HG03045 (cell line): ENCODE measurements around the gene CCDC127.

Source experiments
- ATAC-seq: cut with Tn5 transposase; IDR thresholded peaks from one replicate; pipeline ENCODE4 v1.9.1; 2021; ENCODE audit warnings: mild to moderate bottlenecking, moderate library complexity; ENCODE audit not compliant: unreplicated experiment

CCDC127 gene

DNA sequence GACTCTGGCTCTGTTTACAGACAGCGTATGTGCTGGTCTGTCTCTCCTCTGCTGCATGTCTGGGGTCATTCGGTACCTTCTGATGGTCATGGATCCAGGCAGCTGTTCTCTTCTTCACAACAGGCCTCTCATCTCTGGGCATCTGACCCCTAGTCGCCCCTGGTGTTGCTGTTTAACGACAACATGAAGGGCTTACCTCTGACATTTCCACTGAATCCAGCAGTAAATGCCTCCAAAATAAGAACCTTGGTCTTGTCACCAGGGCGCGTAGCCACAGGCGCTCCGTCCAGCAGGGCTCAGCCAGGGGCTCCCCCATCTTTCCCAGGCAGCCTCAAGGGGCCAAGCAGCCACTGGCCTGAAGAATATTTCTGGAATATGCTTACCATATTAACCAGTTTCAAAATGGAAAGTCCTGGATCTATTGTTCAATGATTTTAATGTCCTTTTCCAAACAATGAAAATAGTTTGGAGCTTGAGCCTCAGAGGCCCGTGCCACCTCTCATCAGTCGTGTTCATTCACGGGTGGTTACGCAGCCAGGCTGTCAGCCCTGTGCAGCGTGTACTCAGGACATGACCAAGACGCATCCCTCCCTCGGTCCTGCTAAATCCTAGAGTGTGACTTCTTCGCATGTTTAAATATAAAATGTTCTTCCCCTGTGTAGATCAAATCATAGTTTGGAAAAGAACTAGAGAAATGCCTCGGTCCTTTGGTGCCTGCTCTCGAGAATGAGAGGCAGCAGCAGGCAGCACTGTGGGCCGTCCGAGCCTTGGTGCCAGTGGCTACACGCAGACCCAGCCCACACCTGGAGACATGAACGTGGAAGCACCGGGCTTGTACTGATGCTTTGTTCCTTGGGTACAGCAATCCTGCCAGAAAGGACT, 56.8 kb downstream of the CCDC127 start:
- no peak for ATAC-seq

DNA sequence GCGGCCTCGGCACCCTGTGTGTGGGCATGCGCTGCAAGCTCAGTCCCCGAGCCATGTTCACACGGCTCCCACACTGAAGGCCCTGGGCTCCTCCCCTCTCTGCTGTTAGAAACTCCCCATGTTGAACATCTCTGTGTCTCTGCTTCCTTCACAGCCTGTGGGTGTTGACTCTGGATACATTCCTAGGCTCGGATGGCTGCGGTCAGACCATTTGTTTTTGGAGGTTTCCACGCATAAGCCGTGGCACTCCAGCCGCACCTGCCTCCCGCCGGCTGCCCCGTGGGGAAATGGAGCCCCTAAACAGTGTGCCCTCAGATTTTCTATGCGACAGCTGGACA, 57.8 kb downstream of the CCDC127 start:
- no peak for ATAC-seq

DNA sequence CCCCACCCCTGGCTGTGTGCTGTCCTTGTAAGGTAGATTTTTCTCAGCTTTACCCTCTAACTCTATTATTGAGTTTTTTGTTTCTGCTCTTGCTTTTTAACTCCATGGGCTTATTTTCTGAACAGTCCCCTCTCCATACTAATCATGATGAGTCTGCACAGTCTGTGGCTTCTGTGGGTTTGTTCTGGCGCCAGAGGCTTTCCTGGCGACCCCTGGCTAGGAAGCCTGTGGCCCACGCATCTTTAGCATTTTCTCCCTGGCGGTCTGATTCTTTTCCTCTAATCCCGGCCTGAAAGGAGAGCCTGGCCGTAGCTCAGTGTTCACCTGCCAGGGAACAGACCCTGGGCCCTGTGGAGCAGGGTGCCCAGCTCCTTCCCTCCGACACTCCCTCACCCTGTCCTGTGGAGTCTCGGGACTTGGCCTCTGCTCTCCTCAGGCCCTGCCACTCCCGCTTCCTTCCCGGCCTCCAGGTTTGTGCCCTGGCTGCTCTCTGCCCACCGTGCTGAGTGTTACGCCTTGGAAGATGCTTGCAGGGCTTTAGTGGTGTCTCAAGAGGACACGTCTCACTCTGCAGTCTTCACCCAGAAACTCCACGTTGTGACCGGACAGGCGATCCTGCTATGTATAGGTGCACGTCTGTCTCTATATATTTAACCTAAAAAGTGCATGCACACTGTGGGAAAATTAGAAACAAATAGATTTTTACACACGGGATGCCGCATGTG, 58.3 kb downstream of the CCDC127 start:
- no peak for ATAC-seq

DNA sequence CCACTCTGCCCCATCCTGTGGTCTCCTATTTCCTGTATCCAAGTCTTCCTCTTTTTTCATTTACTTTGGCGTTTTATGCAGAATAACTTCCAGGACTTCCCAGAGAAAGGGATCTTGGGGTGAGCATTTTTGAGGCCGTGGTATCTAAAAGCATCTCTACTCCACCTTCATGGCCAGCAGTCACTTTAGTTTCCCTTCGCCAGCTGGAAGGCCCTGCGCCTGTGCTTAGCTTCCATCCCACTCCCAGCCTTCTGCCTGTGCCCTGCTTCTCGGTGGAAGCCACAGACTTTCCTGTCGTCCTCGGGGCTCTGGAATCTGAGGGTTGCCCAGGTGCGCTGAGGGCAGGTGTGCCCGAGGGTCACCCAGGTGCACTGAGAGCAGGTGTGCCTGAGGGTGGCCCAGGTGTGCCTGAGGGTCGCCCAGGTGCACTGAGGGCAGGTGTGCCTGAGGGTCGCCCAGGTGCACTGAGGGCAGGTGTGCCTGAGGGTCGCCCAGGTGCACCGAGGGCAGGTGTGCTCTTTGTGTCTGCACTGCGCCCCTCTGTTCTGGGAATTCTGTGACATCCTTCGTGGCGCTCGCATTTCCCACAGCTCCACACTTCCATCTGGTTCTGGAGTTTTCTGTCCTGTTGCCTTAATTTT, 59.0 kb downstream of the CCDC127 start:
- ATAC-seq = no peak

DNA sequence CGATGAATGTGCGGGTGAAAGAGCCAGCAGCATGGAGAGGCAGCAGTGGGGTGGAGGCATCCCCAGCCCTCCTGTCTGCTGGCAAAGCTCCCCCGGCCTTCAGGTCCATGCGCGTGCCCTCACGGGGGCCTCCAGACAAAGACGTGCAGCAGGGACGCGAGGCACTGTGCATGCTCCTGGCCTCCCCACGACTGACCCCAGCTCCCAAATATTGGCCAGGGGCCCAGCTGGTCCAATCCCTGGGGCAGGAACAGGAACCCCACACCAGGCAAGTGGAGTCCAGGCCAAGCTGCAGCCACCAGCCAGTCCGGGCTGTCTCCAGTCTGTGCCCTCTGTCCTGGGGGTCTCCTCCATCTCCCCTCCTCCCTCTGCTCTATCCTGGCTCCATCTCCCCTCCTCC, 60.2 kb downstream of the CCDC127 start:
- ATAC-seq = no peak

DNA sequence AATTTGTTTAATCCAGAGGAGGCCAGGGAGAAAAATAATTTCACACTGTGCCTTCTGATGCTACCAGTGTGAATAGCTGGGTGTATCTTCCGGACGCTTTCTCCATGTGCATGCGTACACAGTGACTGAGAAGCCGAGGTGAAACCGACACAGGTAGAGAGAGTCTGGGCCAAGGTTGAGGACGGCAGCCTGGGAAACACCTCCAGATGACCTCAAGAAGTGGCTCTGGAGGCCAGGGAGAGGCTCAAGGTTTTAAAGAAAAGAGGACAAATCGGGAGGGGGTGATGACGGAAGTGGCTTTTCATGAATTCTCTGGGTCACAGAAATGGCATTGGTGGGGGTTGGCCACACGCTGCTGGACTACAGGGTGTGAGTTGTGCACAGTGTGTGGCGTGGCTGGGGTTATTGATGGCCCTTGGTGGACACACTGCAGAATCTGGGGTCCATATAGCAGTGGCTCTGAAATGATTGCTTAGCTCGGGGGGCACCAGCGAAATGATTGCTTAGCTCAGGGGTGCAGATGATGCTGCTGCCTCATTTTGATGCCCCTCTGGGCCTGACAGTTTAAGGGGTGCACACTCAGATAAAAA, 60.7 kb downstream of the CCDC127 start:
- no peak for ATAC-seq

DNA sequence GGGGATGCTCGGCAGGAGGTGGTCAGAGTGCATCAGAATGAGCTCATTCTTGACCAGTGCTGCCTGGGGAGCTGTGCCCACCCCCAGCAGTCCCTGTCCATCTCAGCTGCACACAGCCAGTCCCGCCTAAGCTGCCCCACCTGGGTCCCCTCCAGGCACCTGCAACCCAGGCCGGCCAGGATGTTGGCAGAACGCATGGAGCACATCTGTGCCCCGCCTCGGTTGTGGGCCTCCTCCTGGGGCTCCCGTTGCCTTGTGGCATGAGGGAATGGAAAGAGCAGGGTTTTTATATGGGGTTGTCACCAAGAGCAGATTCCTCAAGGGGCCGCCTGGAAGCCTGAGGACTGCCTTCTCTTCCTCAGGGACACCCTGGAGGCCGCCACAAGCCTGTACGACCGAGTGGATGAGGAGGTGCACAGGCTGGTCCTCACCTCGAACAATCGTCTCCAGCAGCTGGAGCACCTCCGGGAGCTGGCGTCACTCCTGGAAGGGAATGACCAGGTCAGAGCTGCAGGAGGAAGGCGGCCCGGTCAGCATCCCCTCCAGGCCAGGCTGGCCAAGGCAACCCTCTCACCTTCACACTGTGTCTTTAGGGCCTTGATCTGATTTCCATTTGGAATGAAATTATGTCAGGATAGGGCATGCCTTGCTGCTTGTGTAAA, 61.4 kb downstream of the CCDC127 start:
- no peak for ATAC-seq

DNA sequence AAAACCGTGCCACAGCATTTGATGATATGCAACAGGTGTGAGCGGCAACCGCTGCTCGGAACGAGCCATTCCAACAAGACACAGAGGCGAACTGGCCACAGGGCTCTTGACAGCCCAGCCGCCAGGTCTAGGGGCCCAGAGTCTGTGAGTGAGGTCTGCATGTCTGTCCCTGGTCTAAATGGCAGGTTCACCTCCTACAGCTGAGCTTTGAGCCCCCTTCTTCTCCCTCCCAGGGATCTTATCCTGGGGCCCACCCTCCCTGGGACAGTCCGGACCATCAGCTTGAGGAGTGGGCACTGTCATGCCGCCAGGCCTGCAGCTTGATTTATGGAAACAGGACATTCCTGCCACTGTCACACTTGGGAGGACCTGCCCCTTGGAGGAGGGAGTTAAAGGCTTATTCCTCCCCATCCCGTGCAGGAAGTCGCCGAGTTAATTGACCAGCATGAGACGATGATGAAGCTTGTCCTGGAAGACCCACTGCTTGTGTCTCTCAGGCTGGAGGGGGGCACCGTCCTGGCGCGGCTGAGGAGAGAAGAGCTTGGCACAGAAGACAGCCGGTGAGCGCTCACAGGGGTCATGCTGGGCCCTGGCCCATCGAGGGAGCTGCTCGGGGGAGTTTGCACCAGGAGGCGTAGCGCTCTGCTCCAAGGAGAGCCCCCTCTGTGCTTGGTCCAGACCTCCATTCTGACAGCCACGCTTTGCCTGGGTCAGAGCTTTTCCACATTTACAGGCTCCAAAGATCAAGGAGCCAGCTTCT, 62.1 kb downstream of the CCDC127 start:
- ATAC-seq = no peak

DNA sequence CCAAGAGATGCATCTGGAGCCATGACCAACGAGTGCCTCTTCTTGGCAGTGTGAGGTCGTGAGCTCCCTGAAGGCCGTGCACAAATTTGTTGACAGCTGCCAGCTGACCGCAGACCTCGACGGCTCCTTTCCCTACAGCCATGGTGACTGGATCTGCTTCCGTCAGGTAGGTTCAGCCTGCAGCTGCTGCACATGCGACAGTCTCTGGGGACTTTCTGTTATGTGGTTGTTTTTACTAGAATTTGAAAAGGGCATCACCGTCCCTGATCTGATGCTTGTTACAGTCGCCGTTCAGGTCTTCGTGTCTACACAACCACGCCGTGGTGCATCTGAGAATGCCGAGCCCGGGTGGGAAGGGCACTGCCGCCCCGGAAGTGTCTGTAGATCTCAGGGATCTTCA, 63.1 kb downstream of the CCDC127 start:
- ATAC-seq = no peak

DNA sequence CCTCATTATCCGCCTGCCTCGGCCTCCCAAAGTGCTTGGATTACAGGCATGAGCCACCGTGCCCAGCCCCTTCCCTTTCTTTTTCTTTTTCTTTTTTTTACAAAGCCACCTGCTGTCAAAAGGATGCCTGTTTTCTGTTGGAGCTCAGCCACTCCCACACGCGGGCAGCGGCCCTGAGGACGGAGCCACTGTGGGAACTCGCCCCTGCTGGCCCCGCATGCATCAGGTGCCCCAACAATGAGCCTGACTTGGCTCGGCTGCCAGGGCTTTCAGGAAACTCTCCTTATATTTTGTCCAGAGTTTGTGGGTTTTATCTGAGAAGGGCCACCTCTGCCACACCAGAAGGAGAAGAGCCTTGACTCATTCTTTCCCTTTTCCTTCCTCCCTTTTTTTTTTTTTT, 63.7 kb downstream of the CCDC127 start:
- no peak for ATAC-seq

DNA sequence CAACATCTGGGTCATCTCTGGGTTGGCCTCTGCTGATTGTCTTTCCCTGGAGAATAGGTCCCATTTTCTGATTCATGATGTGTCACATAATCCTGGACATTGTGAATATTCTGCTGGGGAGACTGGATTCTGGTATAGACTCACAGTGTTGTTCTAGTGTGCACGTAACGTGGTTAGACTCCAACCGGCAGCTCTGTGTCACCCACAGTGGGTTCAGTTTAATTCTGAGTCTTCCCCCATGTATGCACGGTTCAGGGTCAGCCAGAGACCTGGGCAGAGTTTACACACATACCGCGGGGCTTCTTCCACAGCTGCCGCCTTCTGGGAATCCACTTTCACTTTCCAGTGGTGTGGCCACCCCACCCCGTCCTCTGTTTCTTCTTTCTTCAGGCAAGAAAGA, 64.7 kb downstream of the CCDC127 start:
- ATAC-seq = no peak

DNA sequence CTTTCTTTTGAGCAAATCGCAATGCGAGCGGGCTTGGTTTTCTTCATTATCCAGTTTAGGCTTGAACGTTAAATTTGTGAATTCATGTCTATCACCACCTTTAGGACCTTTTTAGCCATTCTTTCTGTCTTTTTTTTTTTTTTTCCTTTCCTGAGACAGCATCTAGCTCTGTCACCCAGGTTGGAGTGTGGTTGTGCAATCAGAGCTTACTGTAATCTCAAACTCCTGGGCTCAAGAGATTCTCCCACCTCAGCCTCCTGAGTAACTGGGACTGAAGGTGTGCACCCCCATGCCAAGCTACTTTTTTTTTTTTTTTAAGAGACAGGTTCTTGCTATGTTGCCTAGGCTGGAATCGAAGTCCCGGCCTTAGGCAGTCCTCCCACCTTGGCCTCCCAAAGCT, 65.9 kb downstream of the CCDC127 start:
- no peak for ATAC-seq

DNA sequence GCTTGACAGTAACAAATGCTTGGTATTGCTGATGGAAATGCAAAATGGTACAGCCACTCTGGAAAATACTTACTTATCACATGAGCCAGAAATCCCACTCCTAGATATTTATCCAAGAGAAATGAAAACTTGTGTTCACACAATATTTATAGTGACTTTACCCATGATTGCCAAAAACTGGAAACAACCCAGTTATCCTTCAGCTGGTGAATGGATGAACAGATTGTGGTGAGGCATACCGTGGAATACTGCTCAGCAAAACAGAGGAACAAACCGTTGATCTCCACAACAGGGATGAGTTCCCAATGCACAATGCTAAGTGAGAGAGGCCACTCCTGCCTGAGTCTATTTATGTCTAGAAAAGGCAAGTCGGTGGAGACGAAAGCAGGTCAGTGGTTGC, 67.2 kb downstream of the CCDC127 start:
- ATAC-seq = no peak

DNA sequence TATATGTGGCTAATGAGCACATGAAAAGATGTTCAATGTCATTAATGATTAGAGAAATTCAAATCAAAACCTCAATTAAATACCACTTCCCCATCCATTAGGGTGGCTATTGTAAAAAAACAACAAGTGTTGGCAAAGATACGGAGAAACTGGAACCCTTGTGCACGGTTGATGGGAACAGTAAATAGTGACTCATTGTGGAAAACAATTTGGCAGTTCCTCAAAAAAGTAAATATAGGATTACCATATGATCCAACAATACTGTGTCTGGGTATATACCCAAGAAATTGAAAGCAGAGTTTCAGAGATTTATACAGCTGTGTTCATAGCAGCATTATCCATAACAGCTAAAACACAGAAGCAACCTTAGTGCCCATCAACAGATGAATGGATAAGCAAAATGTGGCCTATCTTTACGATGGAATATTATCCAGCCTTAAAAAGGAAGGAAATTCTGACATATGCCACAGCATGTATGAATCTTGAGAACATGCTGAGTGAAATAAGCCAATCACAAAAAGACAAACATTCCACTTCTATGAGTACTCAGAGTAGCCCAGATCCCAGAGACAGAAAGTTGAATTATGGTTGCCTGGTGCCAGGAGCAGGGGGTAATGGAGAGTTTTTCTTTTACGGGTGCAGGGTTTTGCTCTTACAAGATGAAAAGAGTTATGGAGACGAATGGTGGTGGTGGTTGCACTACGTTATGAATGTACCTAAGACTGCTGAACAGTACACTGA, 68.0 kb downstream of the CCDC127 start:
- ATAC-seq = no peak

DNA sequence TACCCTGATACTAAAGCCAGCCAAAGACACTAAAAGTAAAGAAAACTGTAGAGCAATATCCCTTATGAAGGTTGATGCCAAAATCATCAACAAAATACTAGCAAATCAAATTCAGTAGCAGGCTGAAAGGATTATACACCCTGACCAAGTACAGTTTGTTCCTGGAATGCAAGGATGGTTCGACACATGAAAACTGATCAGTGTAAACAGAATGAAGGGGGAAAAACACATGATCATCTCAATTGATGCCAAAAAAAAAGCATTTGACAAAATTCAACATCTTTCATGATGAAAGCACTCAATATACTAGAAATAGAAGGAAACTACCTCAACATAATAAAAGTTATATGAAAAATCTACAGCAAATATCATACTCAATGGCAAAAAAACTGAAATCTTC, 70.2 kb downstream of the CCDC127 start:
- no peak for ATAC-seq
